Breast epithelium (tissue), 4 donors: ENCODE measurements around the gene TET2. TPM values are rescaled to one million over a fixed set of nuclear protein-coding genes. Genes with fewer than 3 reads are reported as not detected.

Experiments
- DNase-seq, 2 donors: peaks; one replicate each; pipeline ENCODE4 v3.0.0-alpha.2; 2019; ENCODE audit warnings: low spot score in 2 of 2
- H3K27ac ChIP-seq, 2 donors: fragments of 200-600 bp; sonication (generic) in 1 of 2; one replicate each; pipeline ENCODE4 v1.5.1; 2016 to 2019; ENCODE audit warnings: mild to moderate bottlenecking in 1 of 2
- H3K27me3 ChIP-seq, 2 donors: fragments of 200-600 bp; sonication (generic) in 1 of 2; one replicate each; pipeline versions ENCODE4 v1.5.1 to v1.6.0; 2017 to 2019; ENCODE audit warnings: control low read depth in 1 of 2, mild to moderate bottlenecking in 1 of 2
- H3K36me3 ChIP-seq: fragments of 200-600 bp; one replicate; pipeline ENCODE4 v1.5.1; 2019
- H3K4me1 ChIP-seq, 2 donors: fragments of 200-600 bp; sonication (generic); one replicate each; pipeline ENCODE4 v1.5.1; 2016 to 2019; ENCODE audit warnings: control low read depth in 1 of 2
- H3K4me3 ChIP-seq, 3 donors: fragments of 200-600 bp; sonication (generic); 1 replicate in 2 of 3; 2 replicates in 1 of 3; pipeline ENCODE4 v1.5.1; 2016 to 2019; ENCODE audit warnings: mild to moderate bottlenecking in 3 of 3, moderate library complexity in 2 of 3
- H3K9me3 ChIP-seq, 2 donors: fragments of 200-600 bp; sonication (generic) in 1 of 2; one replicate each; pipeline ENCODE4 v1.5.1; 2016 to 2019; ENCODE audit warnings: control low read depth in 1 of 2
- CTCF ChIP-seq, 3 donors: fragments of 450-650 bp; IDR thresholded peaks; one replicate each; pipeline ENCODE4 v1.5.1; 2016 to 2017; ENCODE audit warnings: antibody characterized with exemption in 3 of 3, mild to moderate bottlenecking in 3 of 3, moderate library complexity in 3 of 3
- POLR2A ChIP-seq: fragments of 450-650 bp; IDR thresholded peaks from one replicate; pipeline ENCODE4 v1.6.1; 2016; ENCODE audit warnings: antibody characterized with exemption, mild to moderate bottlenecking, moderate library complexity
- POLR2AphosphoS5 ChIP-seq, 3 donors: sonication (generic); formaldehyde crosslinking; IDR thresholded peaks; one replicate each; pipeline ENCODE4 v1.6.1; 2017; ENCODE audit warnings: antibody characterized with exemption in 3 of 3
- intact Hi-C: fragments of 100-400 bp; cut with DNase I; formaldehyde crosslinking; loops from one replicate; pipeline ENCODE4 v1.15.1; 2023; ENCODE audit warnings: low total_unique reads
- total RNA-seq, 3 donors: library from RNA; depleted of rRNA; stranded (reverse); fragments of >200 nt; gene quantifications; one replicate each; pipeline ENCODE4 v1.1.0, GENCODE V29; 2016

TET2 gene
- total RNA-seq, 3 donors from 2014 or later = 23.2 to 37.3 (median 29.8) TPM

- DNase-seq = no peak
- no peaks in the 10 kb centered on the region for H3K27me3 ChIP-seq
- no peak overlapping the region for H3K4me3 ChIP-seq
- H3K9me3 ChIP-seq = no peaks in the 10 kb centered on the region
- intact Hi-C loops = no loop called here
- no peaks in the 10 kb centered on the region for H3K4me1 ChIP-seq
- TF ChIP-seq CTCF (IDR thresholded peaks at IDR 0.05) (no peak), POLR2AphosphoS5 (IDR thresholded peaks at IDR 0.05) (no peak), POLR2A (no peak)
- no peak overlapping the region for H3K27ac ChIP-seq
- H3K36me3 ChIP-seq = no peaks in the 10 kb centered on the region
These were observed 180.5 kb downstream of the TET2 start for GRCh38 chr4:105327222-105327621.

DNA sequence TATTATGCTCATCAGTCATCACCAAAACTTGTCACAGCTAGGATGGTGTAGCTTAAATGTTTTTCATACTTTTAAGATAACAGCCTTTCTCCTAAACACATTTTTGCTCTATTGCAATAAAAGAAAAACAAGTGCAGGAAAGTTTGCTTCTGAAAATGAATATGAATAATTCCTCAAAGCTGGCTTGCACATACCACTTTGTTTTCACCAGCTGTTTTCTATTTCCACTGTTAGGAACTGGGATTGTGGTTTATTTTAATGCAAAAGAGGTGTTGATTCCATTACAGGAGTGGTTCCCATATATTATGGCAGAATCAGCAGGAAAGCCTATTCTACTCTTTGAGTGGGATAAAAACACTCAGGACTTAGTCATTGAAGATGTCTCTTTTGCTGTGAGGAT, 181.3 kb downstream of the TET2 start:
- Histone ChIP-seq H3K27ac (no peak overlapping the region), H3K36me3 (no peaks in the 10 kb centered on the region), H3K4me3 (no peak overlapping the region), H3K9me3 (no peaks in the 10 kb centered on the region), H3K27me3 (no peaks in the 10 kb centered on the region), H3K4me1 (no peaks in the 10 kb centered on the region)
- intact Hi-C loops = no loop called here
- no peak for TF ChIP-seq CTCF (IDR thresholded peaks at IDR 0.05)
- no peak for TF ChIP-seq POLR2AphosphoS5 (IDR thresholded peaks at IDR 0.05)
- TF ChIP-seq POLR2A = no peak
- DNase-seq = no peak

- no peaks in the 10 kb centered on the region for H3K4me1 ChIP-seq
- intact Hi-C loops = no loop called here
- H3K4me3 ChIP-seq = no peak overlapping the region
- no peak overlapping the region for H3K27ac ChIP-seq
- no peaks in the 10 kb centered on the region for H3K9me3 ChIP-seq
- TF ChIP-seq CTCF (IDR thresholded peaks at IDR 0.05) (no peak), POLR2AphosphoS5 (IDR thresholded peaks at IDR 0.05) (no peak), POLR2A (no peak)
- no peaks in the 10 kb centered on the region for H3K36me3 ChIP-seq
- DNase-seq = no peak
- H3K27me3 ChIP-seq = no peaks in the 10 kb centered on the region
These were observed 182.4 kb downstream of the TET2 start for GRCh38 chr4:105329081-105329480.
